PC-3 (cell line): ENCODE results near the gene ANKS1A.

Experiments used
- EZH2 ChIP-seq: fragments of 300-600 bp; sonication (generic); IDR thresholded peaks from one replicate; pipeline ENCODE4 v1.6.1; 2017; ENCODE audit warnings: antibody characterized with exemption, mild to moderate bottlenecking, low read length; ENCODE audit not compliant: unreplicated experiment
- TF ChIP-seq, protein P1 (sequence below): fragments of 300-600 bp; sonication (generic); conservative IDR thresholded peaks from 2 replicates; pipeline ENCODE4 v1.5.1; 2017; ENCODE audit warnings: antibody characterized with exemption, low read depth, mild to moderate bottlenecking, low read length

DNA sequence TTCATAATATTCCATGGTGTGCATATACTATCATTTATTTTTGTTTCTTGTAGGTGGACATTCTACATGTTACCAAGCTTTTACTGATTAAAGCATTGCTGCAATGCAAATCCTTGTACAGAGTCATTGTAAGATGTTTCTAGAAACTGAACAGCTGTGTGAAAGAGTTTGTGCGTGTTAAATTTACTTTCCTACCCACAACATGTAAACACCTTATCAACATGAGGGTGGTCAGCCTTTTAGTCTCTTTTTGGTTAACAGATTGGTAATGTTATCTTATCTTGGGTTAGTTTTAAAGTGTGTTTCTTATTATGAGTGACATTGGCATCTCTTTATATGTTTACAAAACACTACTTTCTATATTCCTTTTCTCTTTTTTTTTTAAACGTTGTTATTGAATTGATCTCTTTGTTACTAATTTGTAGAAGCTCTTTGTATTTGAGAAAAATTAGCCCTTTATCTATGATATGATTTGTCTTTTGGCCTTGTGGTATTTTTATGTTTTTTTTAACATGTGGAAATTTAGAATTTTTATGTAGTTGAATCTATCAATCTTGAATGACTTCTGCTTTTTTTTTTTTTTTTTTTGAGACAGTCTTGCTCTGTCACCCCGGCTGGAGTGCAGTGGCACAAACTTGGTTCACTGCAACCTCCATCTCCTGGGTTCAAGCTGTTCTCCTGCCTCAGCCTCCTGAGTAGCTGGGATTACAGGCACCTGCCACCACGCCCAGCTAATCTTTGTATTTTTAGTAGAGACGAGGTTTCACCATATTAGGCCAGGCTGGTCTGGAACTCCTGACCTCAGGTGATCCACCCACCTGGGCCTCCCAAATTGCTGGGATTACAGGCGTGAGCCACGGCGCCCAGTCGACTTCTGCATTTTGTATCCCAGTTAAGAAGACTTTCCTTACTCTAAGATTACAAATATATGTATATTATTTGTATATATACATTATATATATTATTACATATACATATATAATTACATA, 140.0 kb downstream of the ANKS1A start:
- no peak for TF ChIP-seq EZH2
- TF ChIP-seq, protein P1, sequence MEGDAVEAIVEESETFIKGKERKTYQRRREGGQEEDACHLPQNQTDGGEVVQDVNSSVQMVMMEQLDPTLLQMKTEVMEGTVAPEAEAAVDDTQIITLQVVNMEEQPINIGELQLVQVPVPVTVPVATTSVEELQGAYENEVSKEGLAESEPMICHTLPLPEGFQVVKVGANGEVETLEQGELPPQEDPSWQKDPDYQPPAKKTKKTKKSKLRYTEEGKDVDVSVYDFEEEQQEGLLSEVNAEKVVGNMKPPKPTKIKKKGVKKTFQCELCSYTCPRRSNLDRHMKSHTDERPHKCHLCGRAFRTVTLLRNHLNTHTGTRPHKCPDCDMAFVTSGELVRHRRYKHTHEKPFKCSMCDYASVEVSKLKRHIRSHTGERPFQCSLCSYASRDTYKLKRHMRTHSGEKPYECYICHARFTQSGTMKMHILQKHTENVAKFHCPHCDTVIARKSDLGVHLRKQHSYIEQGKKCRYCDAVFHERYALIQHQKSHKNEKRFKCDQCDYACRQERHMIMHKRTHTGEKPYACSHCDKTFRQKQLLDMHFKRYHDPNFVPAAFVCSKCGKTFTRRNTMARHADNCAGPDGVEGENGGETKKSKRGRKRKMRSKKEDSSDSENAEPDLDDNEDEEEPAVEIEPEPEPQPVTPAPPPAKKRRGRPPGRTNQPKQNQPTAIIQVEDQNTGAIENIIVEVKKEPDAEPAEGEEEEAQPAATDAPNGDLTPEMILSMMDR = no peak
